CMK (cell line): ENCODE measurements around the gene SOX11.

ENCODE experiments used
- DNase-seq: peaks from one replicate; pipeline ENCODE4 v3.0.0-alpha.2; 2010; ENCODE audit warnings: low read depth

Gene SOX11

GRCh38 chr2:5692561-5693286, 540 bp downstream of the SOX11 start:
- no peak for DNase-seq

- no peak for DNase-seq
Observed at GRCh38 chr2:5693287-5694201, 1.4 kb downstream of the SOX11 start.

GRCh38 chr2:5694306-5694705, 2.1 kb downstream of the SOX11 start:
- DNase-seq = no peak

GRCh38 chr2:5695654-5696403, 3.6 kb downstream of the SOX11 start:
- DNase-seq = no peak

GRCh38 chr2:5696404-5696944, 4.3 kb downstream of the SOX11 start:
- DNase-seq = no peak

- DNase-seq = no peak
Observed at GRCh38 chr2:5696945-5697521, 4.8 kb downstream of the SOX11 start.

GRCh38 chr2:5697562-5697961, 5.4 kb downstream of the SOX11 start:
- no peak for DNase-seq

- no peak for DNase-seq
Observed at GRCh38 chr2:5698134-5698533, 6.0 kb downstream of the SOX11 start.

- DNase-seq = no peak
Observed at GRCh38 chr2:5699963-5700362, 7.8 kb downstream of the SOX11 start.

- no peak for DNase-seq
Observed at GRCh38 chr2:5700551-5700950, 8.4 kb downstream of the SOX11 start.

- no peak for DNase-seq
Observed at GRCh38 chr2:5701266-5701665, 9.1 kb downstream of the SOX11 start.

GRCh38 chr2:5703166-5703565, 11.0 kb downstream of the SOX11 start:
- no peak for DNase-seq

GRCh38 chr2:5705490-5705889, 13.3 kb downstream of the SOX11 start:
- DNase-seq = no peak

GRCh38 chr2:5706717-5707455, 14.7 kb downstream of the SOX11 start:
- DNase-seq = no peak

- DNase-seq = no peak
Observed at GRCh38 chr2:5710615-5711014, 18.4 kb downstream of the SOX11 start.

GRCh38 chr2:5713101-5713500, 20.9 kb downstream of the SOX11 start:
- DNase-seq = no peak

GRCh38 chr2:5719629-5720334, 27.6 kb downstream of the SOX11 start:
- DNase-seq = no peak

- DNase-seq = no peak
Observed at GRCh38 chr2:5720426-5720825, 28.2 kb downstream of the SOX11 start.

- DNase-seq = no peak
Observed at GRCh38 chr2:5722236-5722635, 30.1 kb downstream of the SOX11 start.
